GM19467 (cell line): ENCODE results near the gene TNS3.

Experiments
- ATAC-seq: cut with Tn5 transposase; IDR thresholded peaks from one replicate; pipeline ENCODE4 v1.9.1; 2021; ENCODE audit warnings: mild to moderate bottlenecking, moderate library complexity; ENCODE audit not compliant: unreplicated experiment

The TNS3 gene

GRCh38 chr7:47336472-47337425 is 245.2 kb downstream of the TNS3 start:
- ATAC-seq, result no peak

GRCh38 chr7:47335557-47336471 is 246.1 kb downstream of the TNS3 start:
- no peak for ATAC-seq

- ATAC-seq, result no peak
Measured at GRCh38 chr7:47335071-47335470, 246.8 kb downstream of the TNS3 start.

- no peak for ATAC-seq
Measured at GRCh38 chr7:47333959-47334358, 248.0 kb downstream of the TNS3 start.

- no peak for ATAC-seq
Measured at GRCh38 chr7:47333554-47333887, 248.4 kb downstream of the TNS3 start.

- no peak for ATAC-seq
Measured at GRCh38 chr7:47332681-47333553, 249.0 kb downstream of the TNS3 start.

GRCh38 chr7:47332213-47332612 is 249.7 kb downstream of the TNS3 start:
- ATAC-seq, result no peak

- no peak for ATAC-seq
Measured at GRCh38 chr7:47331179-47331565, 250.7 kb downstream of the TNS3 start.

- ATAC-seq, result no peak
Measured at GRCh38 chr7:47330561-47331178, 251.2 kb downstream of the TNS3 start.

- no peak for ATAC-seq
Measured at GRCh38 chr7:47330026-47330425, 251.9 kb downstream of the TNS3 start.

- ATAC-seq, result no peak
Measured at GRCh38 chr7:47329320-47329926, 252.5 kb downstream of the TNS3 start.

- ATAC-seq, result no peak
Measured at GRCh38 chr7:47328392-47329319, 253.3 kb downstream of the TNS3 start.

GRCh38 chr7:47327698-47328391 is 254.1 kb downstream of the TNS3 start:
- ATAC-seq, result no peak

- no peak for ATAC-seq
Measured at GRCh38 chr7:47327346-47327697, 254.6 kb downstream of the TNS3 start.

- ATAC-seq, result no peak
Measured at GRCh38 chr7:47326808-47327207, 255.1 kb downstream of the TNS3 start.

- no peak for ATAC-seq
Measured at GRCh38 chr7:47326220-47326619, 255.7 kb downstream of the TNS3 start.

GRCh38 chr7:47325337-47325736 is 256.6 kb downstream of the TNS3 start:
- ATAC-seq, result no peak

GRCh38 chr7:47323904-47324303 is 258.0 kb downstream of the TNS3 start:
- no peak for ATAC-seq
